ENCODE data around the gene CD46.

The CD46 gene

DNA sequence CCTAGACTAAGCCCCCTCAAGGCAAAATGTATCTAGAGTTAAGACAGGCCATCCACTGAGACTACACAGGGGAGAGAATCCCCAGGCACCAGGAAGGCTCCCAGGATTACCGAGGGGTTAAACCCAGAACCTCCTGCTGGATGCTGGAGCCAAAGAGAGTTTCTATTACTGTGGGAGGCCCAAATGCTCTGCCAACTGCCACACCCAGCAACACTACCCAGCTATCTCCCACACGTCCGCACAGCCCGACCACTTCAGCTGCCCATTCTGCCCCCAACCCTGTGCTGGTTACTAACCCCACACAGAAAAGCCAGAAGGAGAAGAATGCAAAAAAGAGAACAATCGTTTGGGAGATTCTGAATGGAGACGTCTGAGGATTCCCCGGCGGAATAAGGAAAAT, 63.6 kb downstream of the CD46 start:
- no peak overlapping the region for H3K4me3 ChIP-seq (ENCODE audit: low read depth, low read length)
- TF ChIP-seq, protein P1, sequence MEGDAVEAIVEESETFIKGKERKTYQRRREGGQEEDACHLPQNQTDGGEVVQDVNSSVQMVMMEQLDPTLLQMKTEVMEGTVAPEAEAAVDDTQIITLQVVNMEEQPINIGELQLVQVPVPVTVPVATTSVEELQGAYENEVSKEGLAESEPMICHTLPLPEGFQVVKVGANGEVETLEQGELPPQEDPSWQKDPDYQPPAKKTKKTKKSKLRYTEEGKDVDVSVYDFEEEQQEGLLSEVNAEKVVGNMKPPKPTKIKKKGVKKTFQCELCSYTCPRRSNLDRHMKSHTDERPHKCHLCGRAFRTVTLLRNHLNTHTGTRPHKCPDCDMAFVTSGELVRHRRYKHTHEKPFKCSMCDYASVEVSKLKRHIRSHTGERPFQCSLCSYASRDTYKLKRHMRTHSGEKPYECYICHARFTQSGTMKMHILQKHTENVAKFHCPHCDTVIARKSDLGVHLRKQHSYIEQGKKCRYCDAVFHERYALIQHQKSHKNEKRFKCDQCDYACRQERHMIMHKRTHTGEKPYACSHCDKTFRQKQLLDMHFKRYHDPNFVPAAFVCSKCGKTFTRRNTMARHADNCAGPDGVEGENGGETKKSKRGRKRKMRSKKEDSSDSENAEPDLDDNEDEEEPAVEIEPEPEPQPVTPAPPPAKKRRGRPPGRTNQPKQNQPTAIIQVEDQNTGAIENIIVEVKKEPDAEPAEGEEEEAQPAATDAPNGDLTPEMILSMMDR (IDR thresholded peaks at IDR 0.05; ENCODE audit: low read depth, low read length) = no peak
- DNase-seq (ENCODE audit: low read depth, low spot score) = no peak
- in situ Hi-C loops (cut with HindIII; ENCODE audit: low sequenced_read_pairs) = no loop called here

DNA sequence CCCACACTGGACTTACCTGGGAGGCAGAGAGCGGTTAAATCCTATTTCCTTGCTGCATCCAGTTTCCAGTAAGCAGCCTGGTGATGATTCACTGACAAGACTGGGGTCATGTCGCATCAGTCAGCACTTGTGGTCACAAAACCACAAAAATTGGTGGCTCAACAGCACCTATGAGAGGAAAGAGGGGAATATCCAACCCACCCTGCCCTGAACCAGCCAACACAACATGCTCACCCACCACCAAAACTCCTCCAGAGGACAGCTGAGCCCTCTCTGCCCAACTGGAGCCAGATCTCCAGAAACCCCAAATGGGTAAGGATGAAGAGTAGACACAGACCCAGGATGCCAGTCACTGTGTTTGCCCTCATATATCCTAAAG, 64.0 kb downstream of the CD46 start:
- H3K4me3 ChIP-seq (ENCODE audit: low read depth, low read length) = no peak overlapping the region
- in situ Hi-C loops (cut with HindIII; ENCODE audit: low sequenced_read_pairs) = no loop called here
- DNase-seq (ENCODE audit: low read depth, low spot score) = no peak
- TF ChIP-seq, protein P1 (IDR thresholded peaks at IDR 0.05; ENCODE audit: low read depth, low read length) = no peak

DNA sequence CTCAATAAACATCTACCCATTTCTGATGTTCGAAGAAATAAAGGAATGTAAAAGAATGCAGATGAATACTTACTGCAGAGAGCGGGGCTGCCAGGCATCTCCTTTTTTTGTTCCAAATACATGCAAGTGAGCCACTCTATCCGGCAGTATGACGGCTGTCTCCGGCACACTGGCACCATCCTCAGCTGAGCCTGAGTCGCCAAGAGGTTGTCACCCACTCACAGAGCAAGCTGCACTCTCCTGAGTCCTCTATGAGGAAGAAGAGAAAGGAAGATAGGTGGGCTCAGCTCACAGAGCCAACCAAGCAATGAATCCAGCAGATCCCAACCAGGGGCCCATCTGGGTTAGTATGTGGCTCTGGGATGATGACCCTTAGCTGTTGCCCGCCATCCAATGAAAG, 65.3 kb downstream of the CD46 start:
- in situ Hi-C loops (cut with HindIII; ENCODE audit: low sequenced_read_pairs) = no loop called here
- no peak overlapping the region for H3K4me3 ChIP-seq (ENCODE audit: low read depth, low read length)
- TF ChIP-seq, protein P1 (IDR thresholded peaks at IDR 0.05; ENCODE audit: low read depth, low read length) = no peak
- DNase-seq (ENCODE audit: low read depth, low spot score) = no peak

GRCh38 chr1:207817778-207818751, 66.2 kb downstream of the CD46 start:
- H3K4me3 ChIP-seq (ENCODE audit: low read depth, low read length) = no peak overlapping the region
- TF ChIP-seq, protein P1 (IDR thresholded peaks at IDR 0.05; ENCODE audit: low read depth, low read length) = no peak
- in situ Hi-C loops (cut with HindIII; ENCODE audit: low sequenced_read_pairs) = no loop called here
- no peak for DNase-seq (ENCODE audit: low read depth, low spot score)

- TF ChIP-seq, protein P1 (IDR thresholded peaks at IDR 0.05; ENCODE audit: low read depth, low read length) = no peak
- in situ Hi-C loops (cut with HindIII; ENCODE audit: low sequenced_read_pairs) = no loop called here
- peak overlapping the region; percentile 20 for H3K4me3 ChIP-seq (ENCODE audit: low read depth, low read length)
- DNase-seq (ENCODE audit: low read depth, low spot score) = peak; percentile 69
Measured at GRCh38 chr1:207818971-207819451, 67.2 kb downstream of the CD46 start.

DNA sequence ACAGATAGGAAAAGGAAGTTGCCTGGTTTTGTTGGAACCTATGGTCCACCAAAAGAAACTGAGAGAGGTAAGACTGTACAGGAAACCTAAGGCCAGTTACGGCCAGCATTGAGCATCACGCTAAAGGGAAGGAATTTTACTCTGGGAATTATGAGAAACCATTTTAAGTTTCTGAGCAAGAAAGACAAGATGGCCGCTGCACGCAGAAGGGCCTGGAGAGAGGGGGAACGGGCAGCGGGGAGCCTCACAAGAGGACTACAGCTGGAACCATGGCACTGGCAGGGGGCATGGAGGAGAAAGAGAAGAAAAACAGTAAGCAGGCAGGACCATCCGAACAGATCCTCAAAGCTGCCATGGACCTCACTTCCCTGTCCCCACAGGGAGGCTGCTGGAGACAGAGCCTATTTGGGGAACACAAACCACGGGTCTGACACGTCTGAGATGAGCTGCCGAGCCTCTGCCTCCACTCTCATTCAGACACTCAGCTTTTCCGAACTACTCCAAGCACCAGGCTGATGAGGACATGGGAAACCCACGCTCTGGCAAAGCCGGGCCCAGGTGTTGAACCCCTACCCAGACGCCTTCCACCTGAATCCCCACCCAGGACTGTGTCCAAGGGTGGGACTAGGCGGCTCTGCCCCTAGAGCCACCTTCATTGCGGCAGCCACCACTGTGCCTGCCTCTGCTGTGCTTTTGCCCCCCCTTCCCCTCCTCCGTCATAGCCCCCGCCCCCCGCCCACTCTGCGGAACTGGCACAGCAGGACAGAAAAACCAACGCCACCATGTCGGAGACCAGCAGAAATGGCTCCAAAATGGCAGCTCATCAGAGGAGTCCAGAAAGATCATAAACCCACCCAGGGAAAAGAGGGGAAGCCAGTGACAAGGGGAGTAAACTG, 69.0 kb downstream of the CD46 start:
- in situ Hi-C loops (cut with HindIII; ENCODE audit: low sequenced_read_pairs) = no loop called here

More for the DNA sequence above, 69.0 kb downstream of the CD46 start:
- no peak overlapping the region for H3K4me3 ChIP-seq (ENCODE audit: low read depth, low read length)
- TF ChIP-seq, protein P1 (IDR thresholded peaks at IDR 0.05; ENCODE audit: low read depth, low read length) = no peak
- no peak for DNase-seq (ENCODE audit: low read depth, low spot score)
